ENCODE data around the gene PTH1R.

PTH1R gene

DNA sequence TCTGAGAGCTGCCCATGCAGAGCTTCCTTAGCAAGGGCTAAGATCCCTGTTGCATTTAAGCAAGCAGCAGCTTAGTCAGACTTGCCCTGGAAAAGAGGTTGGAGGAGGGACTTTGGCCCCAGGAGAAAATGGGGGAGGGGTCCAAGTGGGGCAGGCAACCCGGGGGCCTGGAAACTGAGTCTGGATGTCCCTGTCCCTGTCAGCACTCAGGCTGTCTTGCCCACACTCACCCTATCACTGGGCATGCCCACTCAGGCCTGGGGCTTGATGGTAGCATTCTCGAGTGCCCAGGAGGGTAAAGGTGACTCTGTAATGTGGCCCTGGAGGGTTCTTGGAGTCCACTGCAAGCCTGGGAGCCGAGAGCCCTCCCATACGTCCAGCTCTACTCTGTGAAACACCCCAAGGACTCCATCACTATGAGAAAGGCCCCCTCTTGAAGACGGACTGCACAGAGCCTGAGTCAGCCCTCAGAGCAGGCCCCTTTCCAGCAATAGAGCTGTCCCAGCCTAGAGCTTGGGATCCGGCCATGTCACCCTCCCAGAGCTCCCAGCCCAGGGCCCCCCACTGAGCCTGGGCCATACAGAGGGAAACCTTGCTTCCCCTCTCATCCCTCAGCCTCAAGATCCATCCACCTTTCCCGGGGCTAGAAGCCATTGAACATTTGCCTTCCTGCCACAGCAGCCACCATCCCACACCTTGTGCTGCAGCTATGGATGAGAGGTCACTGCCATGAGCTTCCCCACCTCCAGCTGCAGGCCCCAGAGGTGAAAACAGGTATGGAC, 27.6 kb upstream of the PTH1R start:
- no peak for DNase-seq (ENCODE audit: low spot score)

DNA sequence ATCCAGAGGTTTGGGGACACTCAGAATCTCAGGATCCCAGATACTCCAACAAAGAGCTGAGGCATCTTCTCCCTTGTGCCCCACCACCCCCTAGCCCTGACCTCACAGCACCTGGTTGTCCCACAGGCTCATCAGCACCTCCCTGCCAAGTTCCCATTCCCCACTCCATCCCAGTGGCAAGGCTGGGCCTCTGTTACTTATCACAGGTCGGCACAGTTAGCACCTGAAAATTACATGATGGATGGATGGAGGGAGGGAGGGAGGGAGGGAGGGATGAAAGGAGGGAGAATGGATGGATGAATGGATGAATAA, 27.1 kb upstream of the PTH1R start:
- no peak for DNase-seq (ENCODE audit: low spot score)

- no peak for DNase-seq (ENCODE audit: low spot score)
Observed at GRCh38 chr3:46851364-46852333, 25.9 kb upstream of the PTH1R start.

DNA sequence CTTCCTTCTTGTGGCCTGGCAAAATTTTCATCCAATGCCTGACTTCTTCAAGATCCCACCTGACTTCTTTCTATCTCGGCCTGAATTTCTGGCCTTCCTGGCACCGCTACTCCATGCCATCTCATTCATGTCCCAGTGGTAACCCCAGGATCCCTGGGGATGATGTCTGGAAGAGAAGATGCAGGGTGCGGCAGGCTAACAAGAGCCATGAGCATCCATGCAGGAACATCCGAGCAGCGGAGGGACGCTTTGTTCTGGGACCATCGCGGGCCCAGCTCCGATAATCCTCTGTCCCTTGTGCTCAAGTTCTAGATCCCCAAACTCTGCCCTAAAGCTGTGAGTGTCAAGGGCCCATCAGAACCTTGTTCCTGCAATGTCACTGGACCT, 25.2 kb upstream of the PTH1R start:
- no peak for DNase-seq (ENCODE audit: low spot score)

GRCh38 chr3:46852839-46853355, 24.6 kb upstream of the PTH1R start:
- no peak for DNase-seq (ENCODE audit: low spot score)

DNA sequence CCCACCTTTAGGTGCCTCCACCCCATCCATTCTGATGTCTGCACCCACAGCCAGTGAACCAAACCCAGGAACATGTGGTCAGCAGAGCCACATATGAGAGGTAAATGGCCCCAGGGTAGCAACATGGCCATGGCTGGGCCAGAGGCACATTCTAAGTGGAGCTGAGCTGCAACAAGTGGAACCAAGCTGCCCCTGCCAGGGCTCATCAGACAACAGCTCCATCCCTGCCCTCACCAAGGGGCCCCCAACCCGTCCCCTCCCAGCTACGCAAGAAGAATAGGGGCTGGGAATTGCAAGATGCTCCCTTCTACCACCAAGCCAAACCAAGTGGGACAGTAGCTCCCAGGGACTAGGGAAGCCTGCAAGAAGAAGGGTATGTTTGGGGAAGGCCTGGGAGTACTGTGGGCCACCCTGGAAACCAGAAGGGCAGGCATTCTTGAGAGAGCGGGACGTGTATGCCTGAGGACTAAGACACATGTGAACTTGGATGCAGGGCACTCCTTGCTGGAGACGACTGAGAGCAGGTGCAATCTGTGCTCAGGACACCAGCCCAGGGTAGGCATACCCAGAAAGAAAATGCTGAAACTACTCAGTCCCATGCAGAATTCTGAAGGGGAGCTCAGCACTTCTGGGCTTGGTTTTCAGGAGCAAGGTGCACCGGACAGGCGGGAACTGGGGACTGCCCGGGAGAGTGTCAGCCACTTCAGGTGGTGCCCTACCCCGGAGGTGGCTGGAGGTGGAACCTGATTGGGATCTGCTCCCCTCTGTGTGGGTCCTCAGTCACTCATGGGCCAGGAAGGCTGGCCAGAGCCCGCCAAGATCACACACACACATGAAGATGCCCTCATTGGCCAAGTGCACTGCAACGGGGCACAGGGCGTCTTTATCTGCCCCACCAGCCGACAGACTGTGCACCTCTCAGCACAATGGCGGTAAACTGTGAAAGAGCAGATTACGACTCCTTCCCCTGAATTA, 23.8 kb upstream of the PTH1R start:
- no peak for DNase-seq (ENCODE audit: low spot score)

GRCh38 chr3:46854555-46854991, 22.9 kb upstream of the PTH1R start:
- DNase-seq (ENCODE audit: low spot score), result no peak

DNA sequence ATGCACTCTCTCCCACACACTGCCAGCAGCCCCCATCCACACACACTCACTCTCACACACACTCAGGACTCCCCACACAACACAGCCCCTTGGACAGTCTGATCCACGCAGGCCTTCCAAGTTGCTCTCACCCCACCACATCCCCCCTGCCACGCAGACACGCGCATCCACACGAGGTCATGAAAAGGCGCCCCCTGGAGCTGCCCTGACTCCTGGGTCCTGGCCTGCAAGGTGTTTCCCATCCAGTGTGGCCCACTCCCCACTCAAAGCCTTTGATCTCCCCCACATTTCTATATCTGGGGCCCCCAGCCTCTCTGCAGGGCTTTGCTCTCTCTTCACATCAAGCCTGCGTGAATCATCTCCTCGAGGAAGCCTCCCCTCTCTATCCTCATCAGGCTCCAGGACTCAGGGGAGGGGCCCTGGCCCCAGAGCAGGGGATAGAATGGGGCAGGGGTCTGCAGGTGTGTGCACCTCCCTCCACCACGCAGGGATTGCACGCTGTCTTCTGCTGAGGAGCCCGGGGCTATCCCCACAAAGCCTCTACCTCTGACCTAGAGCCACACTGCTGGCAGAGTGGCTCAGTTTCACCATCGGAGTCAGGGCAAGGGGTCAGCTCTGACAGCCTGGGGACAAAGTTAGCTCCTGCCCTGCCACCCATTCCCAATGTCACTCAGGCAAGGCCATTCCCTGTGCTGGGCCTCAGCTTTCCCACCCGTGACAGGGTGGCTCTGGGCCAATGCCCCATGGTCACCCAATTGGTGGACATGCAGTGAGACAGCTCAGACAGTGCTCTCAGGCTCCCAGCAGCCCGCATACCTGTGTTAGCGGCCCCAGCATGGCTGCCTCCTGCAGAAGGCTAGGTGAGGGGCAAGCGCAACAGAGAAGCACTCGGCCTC, 20.7 kb upstream of the PTH1R start:
- no peak for DNase-seq (ENCODE audit: low spot score)

GRCh38 chr3:46857485-46858341, 19.8 kb upstream of the PTH1R start:
- no peak for DNase-seq (ENCODE audit: low spot score)

DNA sequence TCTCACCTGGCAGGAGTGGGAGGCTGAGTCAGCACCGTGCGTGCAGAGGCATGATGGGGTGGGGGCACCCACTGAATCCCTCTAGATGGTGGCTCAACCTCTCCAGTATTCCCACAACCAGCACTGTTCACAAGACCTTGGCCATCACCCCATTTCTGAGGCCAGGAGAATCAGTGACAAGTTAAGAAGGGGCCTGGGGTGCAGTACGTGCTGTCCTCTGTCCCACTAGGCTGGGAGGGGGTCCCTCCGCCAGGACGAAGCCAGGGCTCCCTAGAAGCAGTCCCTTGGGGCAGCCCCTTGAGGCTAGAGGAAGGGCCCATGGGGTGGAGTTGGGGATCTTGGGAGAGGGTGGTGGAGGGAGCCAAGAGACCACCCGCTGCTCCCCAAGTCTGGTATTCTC, 19.1 kb upstream of the PTH1R start:
- DNase-seq (ENCODE audit: low spot score), result no peak

DNA sequence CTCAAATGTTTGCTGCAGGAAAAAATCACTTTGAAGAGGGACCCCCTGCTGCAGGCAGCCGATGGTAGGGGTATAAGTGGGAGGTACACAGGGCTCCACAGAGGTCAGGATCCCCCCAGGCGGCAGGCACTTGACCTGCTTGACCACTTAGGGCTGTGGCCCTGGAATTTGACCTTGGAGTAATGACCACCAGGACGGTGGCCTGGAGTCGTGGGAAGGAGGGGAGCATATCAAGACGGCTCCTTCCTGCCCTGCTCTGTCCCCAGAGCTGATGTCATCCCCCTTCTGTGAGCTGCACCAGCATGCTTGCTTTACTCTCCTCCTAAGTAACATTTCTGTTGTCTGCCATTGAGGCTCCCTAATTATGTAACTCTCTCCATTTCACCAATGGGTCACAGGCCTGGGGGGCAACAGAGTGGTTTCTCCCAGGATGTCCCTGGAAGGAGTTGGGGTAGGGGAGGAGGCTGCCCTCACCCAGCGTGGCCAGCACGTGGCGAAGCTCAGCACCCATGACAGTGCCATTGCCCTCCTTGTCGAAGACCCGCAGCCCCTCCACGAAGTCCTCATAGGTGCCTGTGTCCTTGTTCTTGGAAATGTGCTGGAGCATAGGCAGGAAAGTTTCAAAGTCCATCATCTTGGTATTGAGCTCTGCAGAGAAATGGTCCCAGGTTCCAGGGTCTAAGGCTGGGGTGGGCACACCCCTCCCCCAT, 18.4 kb upstream of the PTH1R start:
- DNase-seq (ENCODE audit: low spot score), result no peak

- no peak for DNase-seq (ENCODE audit: low spot score)
Observed at GRCh38 chr3:46860017-46860809, 17.3 kb upstream of the PTH1R start.

- DNase-seq (ENCODE audit: low spot score), result no peak
Observed at GRCh38 chr3:46860810-46861604, 16.5 kb upstream of the PTH1R start.

DNA sequence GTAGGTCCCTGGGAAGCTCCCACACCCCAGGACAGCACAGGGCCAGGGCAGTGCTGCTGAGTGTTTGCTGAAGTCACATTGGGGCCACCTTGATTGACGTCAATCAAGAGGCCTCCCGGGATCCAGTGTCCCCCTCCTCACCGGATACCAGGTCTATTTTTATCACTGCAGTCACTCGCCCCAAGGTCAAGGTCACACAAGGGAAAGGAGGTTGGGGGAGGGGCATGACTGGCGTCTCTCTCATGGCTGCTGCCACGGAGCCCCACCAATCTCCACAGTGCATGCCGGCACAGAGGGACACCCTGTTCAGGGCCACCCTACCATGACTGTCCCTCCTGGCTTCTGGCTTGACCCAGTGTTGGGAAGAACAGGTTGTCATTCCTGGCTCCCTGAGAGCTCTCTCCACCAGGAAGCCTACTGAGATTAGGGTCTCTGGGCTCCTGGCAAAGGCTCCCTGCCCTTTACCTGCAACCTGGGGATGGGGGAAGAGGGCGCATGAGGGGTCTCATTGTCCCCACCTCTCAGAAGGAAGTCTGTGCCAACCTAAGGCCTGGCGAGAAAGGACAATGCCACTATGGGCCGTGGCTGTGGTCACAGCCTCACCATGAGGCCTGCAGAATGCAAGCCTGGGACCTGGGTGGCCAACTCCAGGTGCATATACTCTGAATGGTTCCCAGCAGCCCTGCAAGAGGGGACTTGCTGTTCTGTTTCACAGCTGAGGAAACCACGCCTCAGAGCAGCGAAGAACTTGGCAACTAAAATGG, 15.7 kb upstream of the PTH1R start:
- no peak for DNase-seq (ENCODE audit: low spot score)

- DNase-seq (ENCODE audit: low spot score), result no peak
Observed at GRCh38 chr3:46862369-46863025, 15.0 kb upstream of the PTH1R start.

DNA sequence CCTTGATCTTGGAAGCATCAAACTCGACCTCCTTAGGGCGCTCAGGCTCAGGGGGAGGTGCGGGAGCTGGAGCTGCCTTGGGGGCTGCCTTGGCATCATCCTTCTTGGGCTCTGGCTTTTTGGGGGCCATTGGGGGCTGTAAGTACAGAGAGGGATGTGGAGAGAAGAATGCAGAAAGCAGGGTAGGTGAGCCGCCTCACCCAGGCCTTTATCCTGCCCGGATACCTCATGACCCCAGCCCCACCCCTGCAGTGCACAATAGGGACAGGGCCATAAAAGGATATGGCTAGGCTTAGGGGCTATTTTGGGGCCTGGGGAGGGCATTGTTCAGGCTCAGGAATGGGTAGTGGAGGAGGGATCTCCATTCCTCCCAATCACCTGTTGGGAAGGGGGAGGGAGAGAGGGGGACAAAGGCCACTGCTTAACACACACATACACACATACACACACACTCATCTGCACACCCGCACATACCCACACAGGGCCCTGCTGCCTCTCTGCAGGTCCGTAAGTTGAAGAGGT, 14.2 kb upstream of the PTH1R start, which contains the start of gene MYL3:
Gene MYL3, minus strand, starts transcription at position 184 of the 522 bp plus-strand sequence. Its CDS starts 54 bp downstream, at position 130.
- DNase-seq (ENCODE audit: low spot score), result no peak

Measured in CD4-positive, alpha-beta T cell treated with Interleukin-6 at 100 ng/mL for 8 hours (primary cell).